Adrenal gland (tissue), 12 donors: ENCODE measurements around the gene GTSF1L. TPM values are rescaled to one million over a fixed set of nuclear protein-coding genes. Genes with fewer than 3 reads are reported as not detected.

Experiments used
- DNase-seq, 7 donors: peaks; one replicate each; pipeline ENCODE4 v3.0.0-alpha.2; 2019 to 2020
- H3K27ac ChIP-seq, 5 donors: fragments of 200-600 bp; sonication (generic) in 4 of 5; 1 replicate in 3 of 5; 2 replicates in 2 of 5; pipeline versions ENCODE4 v1.5.1 to v1.8.0; 2016 to 2020; ENCODE audit warnings: mild to moderate bottlenecking in 1 of 5
- H3K27me3 ChIP-seq: fragments of 200-600 bp; 2 replicates; pipeline ENCODE4 v1.8.0; 2021
- H3K36me3 ChIP-seq, 2 donors: fragments of 200-600 bp; replicated peaks in 1 of 2; 1 replicate in 1 of 2; 2 replicates in 1 of 2; pipeline versions ENCODE4 v1.5.1 to v1.8.0; 2018 to 2022
- H3K4me1 ChIP-seq, 2 donors: fragments of 200-600 bp; replicated peaks in 1 of 2; 1 replicate in 1 of 2; 2 replicates in 1 of 2; pipeline versions ENCODE4 v1.5.1 to v1.8.0; 2018 to 2021
- H3K4me3 ChIP-seq, 4 donors: fragments of 200-600 bp; sonication (generic) in 3 of 4; one replicate each; pipeline ENCODE4 v1.5.1; 2016 to 2018
- H3K9me3 ChIP-seq, 3 donors: fragments of 200-600 bp; sonication (generic) in 1 of 3; replicated peaks in 1 of 3; 1 replicate in 2 of 3; 2 replicates in 1 of 3; pipeline versions ENCODE4 v1.5.1 to v1.8.0; 2016 to 2021
- CTCF ChIP-seq, 6 experiments: fragments of 450-650 bp in 4 of 6; fragments of 200-600 bp in 2 of 6; sonication (generic) in 1 of 6; IDR thresholded peaks; 1 replicate in 5 of 6; 2 replicates in 1 of 6; pipeline versions ENCODE4 v1.5.1 to v1.8.0; 2016 to 2021; ENCODE audit warnings: antibody characterized with exemption in 6 of 6, mild to moderate bottlenecking in 2 of 6, moderate library complexity in 1 of 6
- POLR2A ChIP-seq, 2 donors: fragments of 450-650 bp; IDR thresholded peaks; one replicate each; pipeline ENCODE4 v1.6.1; 2017; ENCODE audit warnings: antibody characterized with exemption in 2 of 2, mild to moderate bottlenecking in 2 of 2, moderate library complexity in 1 of 2
- WGBS, 4 donors: extraction: QIAGEN DNeasy Blood & Tissue Kit in 2 of 4; methylation state at CpG; one replicate each; pipeline versions ENCODE4 v1.1.5 to v1.1.7; 2013 to 2017; 5-methylcytosine and 5-hydroxymethylcytosine counted together
- intact Hi-C, 2 donors: fragments of 100-400 bp; cut with DNase I; formaldehyde crosslinking; loops; one replicate each; pipeline versions ENCODE4 v1.14.1 to v1.15.0; 2022 to 2023
- polyA plus RNA-seq, 3 donors: library from polyadenylated mRNA; stranded (reverse); fragments of 200-250 nt in 2 of 3; fragments of 350-450 nt in 1 of 3; fragmentation: Illumina TruSeq in 1 of 3; extraction: RNeasy Lipid Tissue Mini Kit (QIAGEN cat#74804) in 1 of 3; gene quantifications; one replicate each; pipeline ENCODE4 v1.2.3, GENCODE V29; 2013 to 2014
- total RNA-seq, 9 donors: library from RNA; depleted of rRNA in 4 of 9; stranded (reverse); fragments of >200 nt in 4 of 9; fragments of 120-200 nt in 1 of 9; fragmentation: NEBNext Ultra II Directional in 1 of 9; extraction: Animal tissue kit (Norgen Biotek cat#: 25700) in 1 of 9; gene quantifications; one replicate each; pipeline versions ENCODE4 v1.1.0 to v1.2.4, GENCODE V29; 2013 to 2023
- donor health status: healthy with polysubstance abuse.
- donor health status: Bipolar disorder and iron deficiency.
- donor health status: DM: yes; HTN: yes; CAD: no.
- donor health status: DM: no; HTN: no; CAD: no.
- donor health status: DM: no; HTN: no; CAD: no.
- donor health status: DM: yes; HTN: yes; CAD: no.

Gene GTSF1L
- total and polyA plus RNA-seq, 12 donors = not detected

DNA sequence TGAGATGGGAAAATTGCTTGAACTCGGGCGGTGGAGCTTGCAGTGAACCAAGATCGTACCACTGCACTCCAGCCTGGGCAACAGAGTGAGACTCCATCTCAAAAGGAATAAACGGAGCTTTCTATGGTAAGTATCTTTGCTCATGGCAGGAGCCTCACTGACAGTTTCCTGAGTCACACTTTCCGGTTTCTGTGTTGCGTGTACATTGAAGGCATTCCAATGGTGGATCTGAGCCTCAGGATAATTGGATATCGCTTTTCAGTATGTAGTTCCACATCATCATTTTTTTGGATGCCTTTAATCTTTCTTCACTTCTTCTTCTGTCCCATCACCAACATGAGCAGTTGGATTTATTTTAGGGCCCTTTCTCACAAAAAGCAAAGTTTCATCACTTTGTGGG lies 28.6 kb upstream of the GTSF1L start:
- DNase-seq = no peak
- Histone ChIP-seq H3K27me3 (no peaks in the 10 kb centered on the region), H3K4me3 (no peak overlapping the region), H3K36me3 (no peaks in the 10 kb centered on the region), H3K9me3 (no peaks in the 10 kb centered on the region), H3K27ac (no peak overlapping the region), H3K4me1 (no peaks in the 10 kb centered on the region)
- intact Hi-C loops = no loop called here
- WGBS, 4 donors = 79 to 88% (median 85%) methylated on average over 7 of the region's 7 CpGs
- TF ChIP-seq POLR2A (IDR thresholded peaks at IDR 0.05) = no peak
- TF ChIP-seq CTCF (IDR thresholded peaks at IDR 0.05) = no peak

DNA sequence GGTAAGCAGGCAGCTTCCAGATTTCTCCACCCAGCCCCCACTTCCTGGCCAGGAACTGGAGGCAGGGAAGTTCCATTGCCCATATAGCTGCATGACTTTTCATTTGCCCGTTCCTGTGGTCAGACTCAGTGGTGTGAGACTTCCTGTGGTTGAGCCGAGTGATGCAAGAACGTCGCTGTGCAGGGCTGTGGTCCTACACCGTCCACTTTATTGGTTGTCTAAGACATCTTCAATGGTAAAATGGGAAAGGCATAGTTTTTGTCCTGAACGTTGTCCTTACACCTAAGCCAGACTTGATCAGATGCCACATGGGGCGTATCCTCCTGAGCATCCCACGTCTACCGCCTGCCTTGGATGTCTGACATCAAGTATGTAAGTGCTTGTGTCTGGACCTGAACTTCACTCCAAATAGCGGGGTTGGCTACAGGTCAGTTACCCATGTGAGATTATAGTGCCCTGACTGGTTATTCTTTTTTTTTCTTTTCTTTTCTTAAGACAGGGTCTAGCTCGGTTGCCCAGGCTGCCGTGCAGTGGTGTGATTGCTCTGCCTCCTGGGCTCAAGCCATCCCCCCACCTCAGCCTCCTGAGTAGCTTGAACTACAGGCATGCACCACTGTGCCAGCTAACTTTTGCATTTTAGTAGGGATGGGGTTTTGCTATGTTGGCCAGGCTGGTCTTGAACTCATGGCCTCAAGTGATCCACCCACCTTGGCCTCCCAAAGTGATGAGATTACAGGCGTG lies 25.9 kb upstream of the GTSF1L start:
- Histone ChIP-seq H3K4me3 (no peak overlapping the region), H3K36me3 (no peaks in the 10 kb centered on the region), H3K27ac (no peak overlapping the region), H3K27me3 (peaks cover 5% of the 10 kb centered on the region), H3K4me1 (no peaks in the 10 kb centered on the region), H3K9me3 (no peaks in the 10 kb centered on the region)
- peak in 6 of 7 donors; percentile 17 to 55 (median 32) for DNase-seq
- 69 to 84% (median 77%) methylated on average over 13 of the region's 13 CpGs for WGBS, 4 donors
- TF ChIP-seq POLR2A (IDR thresholded peaks at IDR 0.05) (no peak), CTCF (IDR thresholded peaks at IDR 0.05) (no peak)
- intact Hi-C loops = no loop called here

DNA sequence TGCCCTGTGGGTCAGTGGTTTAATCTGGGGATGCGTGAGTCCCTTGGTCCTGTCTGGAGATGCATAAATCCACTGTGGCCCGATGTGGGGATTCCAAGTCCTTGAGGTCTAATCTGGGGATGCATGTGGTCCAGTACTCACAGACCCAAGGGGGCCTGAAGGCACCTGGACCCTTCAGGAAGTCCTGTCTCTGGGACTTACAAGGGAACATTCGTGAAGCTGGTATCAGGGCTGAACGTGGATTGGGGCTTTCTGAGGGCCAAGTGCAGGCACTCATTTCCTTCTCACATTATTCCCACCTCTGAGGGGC lies 25.2 kb upstream of the GTSF1L start:
- Histone ChIP-seq H3K4me1 (no peaks in the 10 kb centered on the region), H3K36me3 (no peaks in the 10 kb centered on the region), H3K27me3 (peaks cover 8% of the 10 kb centered on the region), H3K27ac (no peak overlapping the region), H3K4me3 (no peak overlapping the region), H3K9me3 (no peaks in the 10 kb centered on the region)
- 61 to 87% (median 72%) methylated on average over 4 of the region's 4 CpGs for WGBS, 4 donors
- TF ChIP-seq CTCF (IDR thresholded peaks at IDR 0.05) (no peak), POLR2A (IDR thresholded peaks at IDR 0.05) (no peak)
- no peak for DNase-seq
- intact Hi-C loops = no loop called here

DNA sequence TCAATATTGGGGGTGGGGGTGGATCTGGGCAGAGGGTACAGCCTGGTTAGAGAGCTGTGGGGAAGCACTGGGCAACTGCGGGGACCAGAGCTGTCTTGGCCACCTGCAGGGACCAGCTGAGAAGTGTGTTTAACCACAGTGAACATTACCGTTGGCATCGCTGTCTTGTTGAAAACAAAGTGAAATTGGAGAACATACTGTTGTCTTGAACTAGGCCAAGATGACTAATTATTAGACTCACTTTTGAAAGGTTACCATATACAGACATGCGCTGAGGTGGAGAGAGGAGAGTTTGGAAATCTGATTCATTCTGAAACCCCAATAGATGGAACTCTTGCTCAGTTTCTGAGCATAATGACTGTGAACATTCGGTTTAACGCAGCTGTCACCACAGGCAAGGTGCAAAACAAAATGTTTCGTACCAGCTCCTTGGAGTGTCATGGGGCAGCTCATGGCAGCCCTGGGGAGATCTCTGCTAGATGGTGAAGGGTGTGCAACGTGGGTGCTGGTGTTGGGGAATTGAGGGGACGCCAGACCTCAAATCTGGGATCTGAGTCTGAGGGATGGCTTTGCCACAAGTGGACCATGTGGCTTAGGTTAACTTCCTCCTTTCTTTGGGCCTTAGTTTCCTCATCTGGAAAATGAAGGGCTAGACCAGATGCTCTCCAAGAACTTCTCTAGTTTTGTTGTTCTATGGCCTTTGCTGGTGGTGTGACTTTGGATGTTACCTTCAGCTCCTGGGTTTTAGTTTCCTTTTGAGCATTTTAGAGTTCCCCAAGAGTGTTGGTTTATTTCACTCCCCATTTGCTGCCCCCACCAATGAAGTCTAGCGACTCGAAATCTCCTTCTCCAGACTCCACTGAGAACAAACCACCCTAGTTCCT lies 24.6 kb upstream of the GTSF1L start:
- no peak for DNase-seq
- intact Hi-C loops = no loop called here
- no peaks in the 10 kb centered on the region for H3K9me3 ChIP-seq
- no peak overlapping the region for H3K4me3 ChIP-seq
- no peak overlapping the region for H3K27ac ChIP-seq
- 64 to 79% (median 75%) methylated on average over 11 of the region's 11 CpGs for WGBS, 4 donors
- no peak for TF ChIP-seq CTCF (IDR thresholded peaks at IDR 0.05)
- TF ChIP-seq POLR2A (IDR thresholded peaks at IDR 0.05) = no peak
- H3K27me3 ChIP-seq = peaks cover 8% of the 10 kb centered on the region
- no peaks in the 10 kb centered on the region for H3K4me1 ChIP-seq
- no peaks in the 10 kb centered on the region for H3K36me3 ChIP-seq
